K562 (cell line): ENCODE data around the gene FAM50B. TPM values are rescaled to one million over a fixed set of nuclear protein-coding genes. Genes with fewer than 3 reads are reported as not detected.
A peak's percentile ranks its signal among the peaks of the same experiment; 100 is the strongest.

Experiments
- CTCF ChIP-seq, 3 experiments: IDR thresholded peaks in 2 of 3; conservative IDR thresholded peaks in 1 of 3; 2 replicates each; pipeline ENCODE4 v1.5.1; 2011 to 2012; ENCODE audit warnings: low read length in 3 of 3, mild to moderate bottlenecking in 3 of 3, control low read depth in 2 of 3, improper control_type of control experiment in 1 of 3, inconsistent platforms in 1 of 3, low read depth in 1 of 3, mixed read lengths in 1 of 3, moderate library complexity in 1 of 3; ENCODE audit not compliant: insufficient read depth in 2 of 3
- ELF4 ChIP-seq: fragments of 450-650 bp; formaldehyde crosslinking; IDR thresholded peaks from 2 replicates; pipeline ENCODE4 v1.4.0; 2022; ENCODE audit warnings: missing genetic modification characterization
- ETS2 ChIP-seq: IDR thresholded peaks from 2 replicates; pipeline ENCODE4 v1.6.1; 2016; ENCODE audit warnings: borderline replicate concordance, missing genetic modification characterization, mild to moderate bottlenecking, moderate library complexity, missing compliant biosample characterization; ENCODE audit not compliant: poor library complexity, severe bottlenecking
- GABPB1 ChIP-seq: sonication (generic); formaldehyde crosslinking; IDR thresholded peaks from 2 replicates; pipeline ENCODE4 v1.8.0; 2022; ENCODE audit warnings: mild to moderate bottlenecking, missing genetic modification reagents
- HMGN3 ChIP-seq: IDR thresholded peaks from 2 replicates; pipeline ENCODE4 v1.6.1; 2011; ENCODE audit warnings: borderline replicate concordance, low read depth, mild to moderate bottlenecking, mixed read lengths, low read length; ENCODE audit not compliant: insufficient read length; ENCODE audit errors: extremely low read depth
- MAFK ChIP-seq: IDR thresholded peaks from 2 replicates; pipeline ENCODE4 v1.6.1; 2011; ENCODE audit warnings: low read length, improper control_type of control experiment
- PCBP1 ChIP-seq: fragments of 200-400 bp; formaldehyde crosslinking; IDR thresholded peaks from 2 replicates; pipeline ENCODE4 v1.6.1; 2018; ENCODE audit warnings: mild to moderate bottlenecking, low read depth, low read length; ENCODE audit not compliant: poor library complexity, severe bottlenecking
- RB1 ChIP-seq: fragments of 450-650 bp; IDR thresholded peaks from 2 replicates; pipeline ENCODE4 v1.6.1; 2017; ENCODE audit warnings: low read depth, mild to moderate bottlenecking
- RBM22 ChIP-seq: fragments of 200-400 bp; formaldehyde crosslinking; IDR thresholded peaks from 2 replicates; pipeline ENCODE4 v1.6.1; 2018; ENCODE audit warnings: low read length, low read depth; ENCODE audit not compliant: poor library complexity, severe bottlenecking
- SPI1 ChIP-seq: IDR thresholded peaks from 2 replicates; pipeline ENCODE4 v1.6.1; 2011; ENCODE audit warnings: low read depth, low read length, control low read depth, borderline replicate concordance
- SRSF1 ChIP-seq: fragments of 200-400 bp; formaldehyde crosslinking; IDR thresholded peaks from 2 replicates; pipeline ENCODE4 v1.6.1; 2017; ENCODE audit warnings: mild to moderate bottlenecking, low read depth, low read length, moderate library complexity
- ZBTB40 ChIP-seq, 2 experiments: fragments of 450-650 bp in 1 of 2; sonication (generic) in 1 of 2; formaldehyde crosslinking in 1 of 2; IDR thresholded peaks; 2 replicates each; pipeline versions ENCODE4 v1.7.1 to v1.9.0; 2016 to 2022; ENCODE audit warnings: inconsistent platforms in 1 of 2, mild to moderate bottlenecking in 1 of 2, missing genetic modification reagents in 1 of 2
- ZBTB9 ChIP-seq: fragments of 450-650 bp; formaldehyde crosslinking; IDR thresholded peaks from 2 replicates; pipeline ENCODE4 v1.4.0; 2020; ENCODE audit warnings: mild to moderate bottlenecking, moderate library complexity
- polyA plus RNA-seq, 8 experiments: library from polyadenylated mRNA; depleted of rRNA in 4 of 8; stranded (reverse) in 5 of 8; unstranded in 3 of 8; fragments of >200 nt; fragmentation: Nextera tagmentation in 2 of 8; fragmentation: Illumina TruSeq in 1 of 8; extraction: Ambion mirVana in 2 of 8; extraction: Trizol in 1 of 8; gene quantifications; 2 replicates each; pipeline versions ENCODE4 v1.2.1 to v1.2.3, GENCODE V29; 2011 to 2014; ENCODE audit warnings: inconsistent platforms in 1 of 8, missing spikeins in 1 of 8
- total RNA-seq, 7 experiments: library from RNA; depleted of rRNA in 6 of 7; stranded (reverse); fragments of >200 nt in 6 of 7; fragmentation: Illumina TruSeq in 2 of 7; extraction: Trizol in 2 of 7; gene quantifications; 2 replicates each; pipeline versions ENCODE4 v1.2.1 to v1.2.3, GENCODE V29; 2011 to 2021; ENCODE audit warnings: low replicate concordance in 1 of 7

The FAM50B gene
- total and polyA plus RNA-seq, 9 of the 15 experiments (the other 6 are each of a cell fraction or from before 2014, with no cell fraction given) = 0.09 to 0.16 (median 0.13) TPM; not detected in 6

GRCh38 chr6:3848925-3849605, at the start of gene FAM50B (continued):
- peak; percentile 45 for TF ChIP-seq HMGN3
- TF ChIP-seq RBM22 = no peak
- TF ChIP-seq RB1 = no peak
- no peak for TF ChIP-seq ELF4
- TF ChIP-seq PCBP1 = no peak
- TF ChIP-seq ZBTB9 = no peak
- peak; percentile 76 for TF ChIP-seq ZBTB40 (IDR thresholded peaks at IDR 0.05)
- no peak for TF ChIP-seq ZBTB40 (CRISPR knock-in tag; IDR thresholded peaks at IDR 0.05)
- no peak for TF ChIP-seq MAFK
- TF ChIP-seq GABPB1 (CRISPR knock-in tag) = peak; percentile 88
- TF ChIP-seq SPI1 = peak; percentile 89
- no peak for TF ChIP-seq ETS2 (tag)
- 0 out of 2 replicates have a peak, but pooled peaks have one; percentile 56 for TF ChIP-seq SRSF1
- TF ChIP-seq CTCF (IDR thresholded peaks at IDR 0.05 in 2 of 3, conservative IDR thresholded peaks at IDR 0.05 in 1 of 3; ENCODE audit: insufficient read depth in 2 of 3, low read depth in 1 of 3, low read length in 3 of 3) = peak; percentile 66 to 97 (median 72)
